HG03159 (cell line): ENCODE data around the gene GPC3.
"Not testable (repeated sequence)": the region's sequence is repeated elsewhere in the genome, so short reads cannot be mapped to it uniquely, and the experiment has no call there.

Source experiments
- ATAC-seq: cut with Tn5 transposase; IDR thresholded peaks from one replicate; pipeline ENCODE4 v1.9.1; 2021; ENCODE audit warnings: mild to moderate bottlenecking, moderate library complexity; ENCODE audit not compliant: unreplicated experiment

Gene GPC3

GRCh38 chrX:133999031-133999705, 13.8 kb upstream of the GPC3 start:
- ATAC-seq: no peak

- no peak for ATAC-seq
These were observed 10.4 kb upstream of the GPC3 start for GRCh38 chrX:133995759-133996158.

- ATAC-seq: no peak
These were observed 9.2 kb upstream of the GPC3 start for GRCh38 chrX:133994576-133994975.

GRCh38 chrX:133992882-133993281, 7.5 kb upstream of the GPC3 start:
- ATAC-seq: no peak

- ATAC-seq: no peak
These were observed 6.4 kb upstream of the GPC3 start for GRCh38 chrX:133991814-133992213.

GRCh38 chrX:133991057-133991456, 5.7 kb upstream of the GPC3 start:
- ATAC-seq: not testable (repeated sequence)

GRCh38 chrX:133989993-133990392, 4.6 kb upstream of the GPC3 start:
- ATAC-seq: no peak

GRCh38 chrX:133989490-133989889, 4.1 kb upstream of the GPC3 start:
- ATAC-seq: no peak

- no peak for ATAC-seq
These were observed 2.6 kb upstream of the GPC3 start for GRCh38 chrX:133988010-133988409.

- no peak for ATAC-seq
These were observed 1.8 kb upstream of the GPC3 start for GRCh38 chrX:133987188-133987587.

- no peak for ATAC-seq
These were observed 731 bp upstream of the GPC3 start for GRCh38 chrX:133985967-133986683.

GRCh38 chrX:133984857-133985163, 584 bp downstream of the GPC3 start:
- no peak for ATAC-seq

- no peak for ATAC-seq
These were observed 1.2 kb downstream of the GPC3 start for GRCh38 chrX:133983974-133984845.

GRCh38 chrX:133983256-133983973, 2.0 kb downstream of the GPC3 start:
- no peak for ATAC-seq

- no peak for ATAC-seq
These were observed 3.5 kb downstream of the GPC3 start for GRCh38 chrX:133981924-133982323.

- no peak for ATAC-seq
These were observed 4.4 kb downstream of the GPC3 start for GRCh38 chrX:133980832-133981588.

- no peak for ATAC-seq
These were observed 5.0 kb downstream of the GPC3 start for GRCh38 chrX:133980406-133980805.

- ATAC-seq: no peak
These were observed 5.7 kb downstream of the GPC3 start for GRCh38 chrX:133979641-133980230.

- no peak for ATAC-seq
These were observed 11.7 kb downstream of the GPC3 start for GRCh38 chrX:133973704-133974103.

- no peak for ATAC-seq
These were observed 12.5 kb downstream of the GPC3 start for GRCh38 chrX:133972916-133973315.
